ENCODE results near the gene PHF21B. TPM values are rescaled to one million over a fixed set of nuclear protein-coding genes. Genes with fewer than 3 reads are reported as not detected.
A peak's percentile ranks its signal among the peaks of the same experiment; 100 is the strongest.
"Not testable (repeated sequence)": the region's sequence is repeated elsewhere in the genome, so short reads cannot be mapped to it uniquely, and the experiment has no call there.

Gene PHF21B
- total RNA-seq, 1 donor from 2014 or later, result not detected

DNA sequence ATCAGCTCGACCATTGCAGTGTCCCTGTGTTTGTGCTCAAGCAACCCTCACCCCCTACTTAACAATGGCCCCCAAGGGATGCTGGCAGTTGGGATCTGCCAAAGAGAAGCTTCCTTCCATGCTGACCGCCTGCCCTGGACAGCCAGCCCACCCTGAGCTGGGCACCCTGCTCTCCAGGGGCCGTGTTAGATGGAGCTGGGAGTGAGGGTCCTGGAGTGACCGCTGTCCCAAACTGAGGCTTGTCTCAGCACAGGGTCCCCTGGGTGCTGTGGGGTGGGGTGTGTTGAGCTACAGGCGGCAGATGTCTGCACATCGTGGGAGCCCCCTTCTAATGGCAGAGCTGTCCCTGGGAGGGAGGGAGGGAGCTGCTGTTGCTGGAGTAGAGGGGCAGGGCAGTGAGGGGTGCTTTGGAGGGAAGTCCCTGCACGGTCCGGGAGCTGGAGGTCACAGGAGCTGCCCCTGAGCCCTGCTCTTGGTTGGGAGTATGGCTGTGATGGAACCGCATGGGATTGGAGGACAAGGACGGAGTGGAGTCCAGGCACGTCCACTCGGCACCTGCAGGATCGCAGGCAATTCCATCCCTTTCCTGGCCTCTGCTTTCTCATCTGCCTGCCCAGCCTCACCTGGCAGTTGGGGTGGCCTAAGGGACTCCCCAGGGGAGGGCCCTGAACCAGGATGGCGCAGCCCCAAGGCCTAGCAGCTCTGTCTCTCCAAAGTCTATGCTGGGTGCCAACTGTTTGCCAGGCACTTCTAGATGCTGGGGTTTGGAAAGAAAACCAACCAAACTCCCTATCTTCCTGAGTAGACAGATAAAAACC is 131.1 kb downstream of the PHF21B start:
- DNase-seq (ENCODE audit: low read depth), result no peak

- no peak for DNase-seq (ENCODE audit: low read depth)
Observed at GRCh38 chr22:44876921-44877320, 132.9 kb downstream of the PHF21B start.

DNA sequence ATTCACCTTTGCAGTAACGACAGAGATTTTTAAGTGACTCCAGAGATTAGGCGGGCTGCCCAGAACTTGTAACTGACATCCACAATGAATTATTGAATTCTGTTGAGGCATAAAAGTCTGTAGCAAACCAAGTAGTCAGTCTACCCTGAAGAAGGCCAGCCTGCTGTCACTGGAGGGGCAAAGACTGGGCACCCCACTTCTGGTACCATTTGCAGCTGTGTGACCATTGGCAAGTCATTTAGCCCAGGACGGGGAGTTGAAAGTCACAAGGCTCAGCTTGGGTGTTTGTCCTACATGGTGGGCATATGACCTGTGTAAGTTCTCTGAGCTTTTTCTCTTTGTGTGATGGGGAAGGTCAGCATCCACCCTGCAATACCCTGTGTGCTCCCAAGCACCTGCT is 138.0 kb downstream of the PHF21B start:
- DNase-seq (ENCODE audit: low read depth), result no peak

- DNase-seq (ENCODE audit: low read depth), result peak; percentile 56
Observed at GRCh38 chr22:44870021-44870420, 139.8 kb downstream of the PHF21B start.

GRCh38 chr22:44869196-44869595 is 140.6 kb downstream of the PHF21B start:
- DNase-seq (ENCODE audit: low read depth), result no peak

- DNase-seq (ENCODE audit: low read depth), result no peak
Observed at GRCh38 chr22:44865193-44866057, 144.4 kb downstream of the PHF21B start.

DNA sequence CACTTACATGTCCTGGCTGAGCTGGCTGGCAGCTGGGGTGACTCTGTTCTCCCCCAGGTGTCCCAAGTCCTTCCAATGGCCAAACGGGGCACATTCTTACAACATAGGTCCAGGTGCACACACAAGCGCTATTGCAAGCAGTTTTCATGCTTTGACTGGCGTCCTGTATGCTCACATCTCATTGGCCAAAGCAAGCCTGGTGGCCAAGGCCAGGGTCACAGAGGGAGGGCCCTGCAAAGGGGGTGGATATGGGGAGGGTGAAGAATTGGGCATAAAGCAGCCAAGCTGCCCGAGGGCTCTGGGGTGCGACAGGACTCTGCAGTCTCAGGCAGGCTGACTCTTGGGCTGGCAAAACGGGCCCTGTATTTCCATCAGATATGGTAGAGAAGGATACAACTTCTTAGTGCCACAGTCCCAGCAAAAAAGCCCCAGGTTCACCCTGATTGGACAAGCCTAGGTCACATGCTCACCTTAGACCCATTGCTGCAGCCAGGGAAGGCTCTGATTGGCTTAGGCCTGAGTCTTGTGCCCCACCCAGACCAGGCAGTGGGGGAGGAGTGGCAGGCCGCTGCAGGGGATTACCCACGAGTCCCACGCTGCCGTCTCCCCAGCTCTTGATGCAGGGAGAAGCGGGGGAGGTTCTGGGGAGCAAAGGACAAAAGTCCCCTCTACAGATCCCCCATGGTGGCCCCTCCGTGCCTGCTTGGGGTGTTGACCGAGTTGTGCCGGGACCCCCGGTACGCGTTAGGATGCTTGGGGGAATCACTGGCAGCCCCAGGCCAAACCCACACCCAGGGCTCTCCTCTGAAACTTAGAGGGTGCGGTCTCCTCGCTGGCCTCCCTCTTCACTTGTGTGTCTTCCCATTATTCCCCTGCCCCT is 146.6 kb downstream of the PHF21B start:
- no peak for DNase-seq (ENCODE audit: low read depth)

- no peak for DNase-seq (ENCODE audit: low read depth)
Observed at GRCh38 chr22:44862281-44862680, 147.5 kb downstream of the PHF21B start.

GRCh38 chr22:44861245-44861644 is 148.6 kb downstream of the PHF21B start:
- DNase-seq (ENCODE audit: low read depth), result no peak

DNA sequence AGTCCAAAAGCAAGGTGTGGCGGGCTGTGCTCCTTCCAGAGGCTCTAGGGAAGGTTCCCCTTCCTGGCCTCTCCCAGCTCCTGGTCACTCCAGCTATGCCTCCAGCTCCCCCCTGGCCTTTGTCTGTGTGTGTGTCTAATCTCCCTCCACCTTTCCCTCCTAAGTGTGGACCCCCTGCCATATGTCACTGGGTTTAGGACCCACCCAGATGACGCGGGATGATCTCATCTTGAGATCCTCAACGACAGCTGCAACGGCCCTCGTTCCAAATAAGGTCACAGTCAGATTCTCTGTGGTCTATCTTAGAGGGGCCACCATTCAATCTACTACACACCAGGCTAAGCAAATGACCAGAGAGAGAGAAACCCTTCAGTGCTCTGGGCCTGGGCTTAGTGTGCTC is 149.5 kb downstream of the PHF21B start:
- DNase-seq (ENCODE audit: low read depth), result no peak

DNA sequence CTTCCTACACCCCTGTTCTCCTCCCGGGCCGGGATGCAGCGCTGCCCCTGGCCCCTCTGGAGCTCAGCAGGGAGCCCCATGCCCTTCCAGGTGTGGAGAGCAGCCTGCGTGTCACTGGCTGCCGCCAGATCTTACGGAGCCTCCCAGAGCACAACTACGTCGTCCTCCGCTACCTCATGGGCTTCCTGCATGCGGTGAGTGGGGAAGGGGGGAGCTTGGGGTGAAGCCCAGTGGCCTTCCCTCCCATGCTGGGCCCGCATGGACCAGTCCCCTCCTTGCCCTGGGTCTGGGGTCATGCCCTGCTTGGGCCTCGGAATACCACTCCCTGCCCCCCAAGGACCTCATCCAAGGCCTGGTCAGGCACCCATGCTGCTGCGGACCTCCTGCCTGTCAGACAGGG is 150.2 kb downstream of the PHF21B start:
- no peak for DNase-seq (ENCODE audit: low read depth)

- peak; percentile 27 for DNase-seq (ENCODE audit: low read depth)
Observed at GRCh38 chr22:44858819-44859218, 151.0 kb downstream of the PHF21B start.

GRCh38 chr22:44855855-44856254 is 153.9 kb downstream of the PHF21B start:
- no peak for DNase-seq (ENCODE audit: low read depth)

DNA sequence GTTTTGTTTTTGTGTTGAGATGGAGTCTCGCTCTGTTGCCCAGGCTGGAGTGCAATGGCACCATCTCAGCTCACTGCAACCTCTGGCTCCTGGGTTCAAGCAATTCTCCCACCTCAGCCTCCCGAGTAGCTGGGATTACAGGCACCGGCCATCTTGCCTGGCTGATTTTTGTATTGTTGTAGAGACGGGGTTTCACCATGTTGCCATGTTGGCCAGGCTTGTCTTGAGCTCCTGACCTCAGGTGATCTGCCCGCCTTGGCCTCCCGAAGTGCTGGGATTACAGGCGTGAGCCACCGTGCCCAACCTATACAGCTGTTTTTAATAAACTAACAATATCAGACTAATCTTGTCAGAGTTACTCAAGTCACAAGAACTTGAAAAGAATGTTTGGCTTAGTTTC is 155.2 kb downstream of the PHF21B start:
- not testable (repeated sequence) for DNase-seq (ENCODE audit: low read depth)

GRCh38 chr22:44850946-44851345 is 158.9 kb downstream of the PHF21B start:
- DNase-seq (ENCODE audit: low read depth), result no peak

- no peak for DNase-seq (ENCODE audit: low read depth)
Observed at GRCh38 chr22:44848791-44849420, 160.9 kb downstream of the PHF21B start.

DNA sequence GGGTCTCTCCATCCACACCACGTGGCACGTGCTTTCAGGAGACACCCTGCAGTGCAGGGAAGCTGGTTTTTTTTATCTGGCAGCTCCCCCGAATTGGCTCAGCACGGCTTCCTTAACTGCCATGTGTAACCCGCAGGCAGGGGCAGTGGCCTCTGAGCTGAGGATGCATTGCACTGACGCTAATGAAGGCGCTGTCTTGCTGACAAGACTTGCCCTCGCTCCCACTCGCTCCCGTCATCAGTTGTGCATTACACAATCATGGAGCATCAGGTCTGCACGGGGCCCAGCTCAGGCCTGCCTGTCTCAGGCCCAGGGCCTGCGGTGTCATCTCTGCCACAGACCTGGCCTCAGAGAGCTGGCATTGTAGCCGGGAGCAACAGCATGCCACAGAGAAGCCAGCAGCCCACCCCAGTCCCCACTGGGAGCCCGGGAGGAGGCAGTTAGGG is 161.5 kb downstream of the PHF21B start:
- DNase-seq (ENCODE audit: low read depth), result no peak

DNA sequence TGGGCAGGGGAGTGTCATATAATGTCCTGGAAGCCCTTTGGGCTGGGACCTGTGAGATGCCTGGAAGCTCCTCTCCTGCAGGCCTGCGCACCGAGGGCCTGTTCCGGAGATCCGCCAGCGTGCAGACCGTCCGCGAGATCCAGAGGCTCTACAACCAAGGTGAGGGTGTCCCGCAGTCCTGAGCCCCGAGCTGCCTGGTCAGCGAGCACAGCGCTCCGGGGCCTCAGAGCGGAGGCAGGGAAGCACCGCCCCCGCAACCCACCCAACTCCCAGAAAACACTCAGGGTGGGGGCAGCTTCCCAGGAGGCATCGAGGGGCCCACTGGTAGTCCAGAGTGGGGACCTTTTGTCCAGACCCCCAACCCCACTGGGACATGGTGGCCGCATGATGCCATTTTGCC is 161.9 kb downstream of the PHF21B start:
- DNase-seq (ENCODE audit: low read depth), result no peak

DNA sequence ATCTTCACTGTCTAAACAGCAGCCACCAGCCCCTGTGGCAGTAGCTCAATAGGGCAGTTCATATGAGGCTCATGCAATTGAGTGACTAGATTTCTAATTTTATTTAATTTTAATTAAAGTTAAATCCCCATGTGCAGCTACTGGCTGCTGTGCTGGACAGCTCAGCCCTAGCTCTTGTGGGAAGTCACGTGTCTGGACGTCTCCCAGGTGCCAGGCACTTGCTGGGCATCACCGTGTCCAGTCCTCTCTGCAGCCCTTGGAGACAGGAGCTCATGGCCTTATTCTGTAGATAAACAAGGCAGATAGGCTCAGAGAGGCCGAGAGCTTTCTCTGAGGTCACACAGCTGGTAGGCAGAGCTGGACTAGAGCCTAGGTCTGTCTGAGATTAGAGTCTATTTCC is 162.4 kb downstream of the PHF21B start:
- no peak for DNase-seq (ENCODE audit: low read depth)

- no peak for DNase-seq (ENCODE audit: low read depth)
Observed at GRCh38 chr22:44846726-44847275, 163.0 kb downstream of the PHF21B start.
